M059J (cell line): Measurements from ENCODE around the gene AGAP2. TPM values are rescaled to one million over a fixed set of nuclear protein-coding genes. Genes with fewer than 3 reads are reported as not detected.

Experiments used
- DNase-seq: peaks from one replicate; pipeline ENCODE4 v3.0.0-alpha.2; 2012; ENCODE audit warnings: low read depth
- total RNA-seq: library from RNA; depleted of rRNA; stranded (reverse); fragments of >200 nt; shearing (Covaris generic); gene quantifications from 2 replicates; pipeline ENCODE4 v1.2.3, GENCODE V29; 2014

AGAP2 gene
- total RNA-seq, 1 experiment from 2014 or later: 0.07 TPM

GRCh38 chr12:57736741-57737466 is 1.6 kb downstream of the AGAP2 start:
- DNase-seq: no peak

- peak; percentile 51 for DNase-seq
Observed at GRCh38 chr12:57735952-57736740, 2.4 kb downstream of the AGAP2 start.

GRCh38 chr12:57735198-57735855 is 3.2 kb downstream of the AGAP2 start:
- peak; percentile 39 for DNase-seq

- DNase-seq: peak; percentile 36
Observed at GRCh38 chr12:57734591-57734990, 4.0 kb downstream of the AGAP2 start.

GRCh38 chr12:57733928-57734327 is 4.6 kb downstream of the AGAP2 start:
- no peak for DNase-seq

- DNase-seq: no peak
Observed at GRCh38 chr12:57732726-57733593, 5.6 kb downstream of the AGAP2 start.

- no peak for DNase-seq
Observed at GRCh38 chr12:57732270-57732669, 6.3 kb downstream of the AGAP2 start.

- DNase-seq: no peak
Observed at GRCh38 chr12:57731411-57732080, 7.0 kb downstream of the AGAP2 start.

GRCh38 chr12:57730336-57731067 is 8.0 kb downstream of the AGAP2 start:
- DNase-seq: no peak

- no peak for DNase-seq
Observed at GRCh38 chr12:57729321-57729844, 9.2 kb downstream of the AGAP2 start.

GRCh38 chr12:57727758-57728395 is 10.7 kb downstream of the AGAP2 start:
- no peak for DNase-seq

- DNase-seq: no peak
Observed at GRCh38 chr12:57726884-57727757, 11.4 kb downstream of the AGAP2 start.

GRCh38 chr12:57726151-57726883 is 12.2 kb downstream of the AGAP2 start:
- peak; percentile 80 for DNase-seq

GRCh38 chr12:57725851-57726150 is 12.7 kb downstream of the AGAP2 start:
- DNase-seq: no peak

- no peak for DNase-seq
Observed at GRCh38 chr12:57724936-57725740, 13.4 kb downstream of the AGAP2 start.

GRCh38 chr12:57724003-57724935 is 14.3 kb downstream of the AGAP2 start:
- no peak for DNase-seq
